HEK293 (cell line): Measurements from ENCODE around the gene PSMD12.
A peak's percentile ranks its signal among the peaks of the same experiment; 100 is the strongest.

Source experiments
- CTCF ChIA-PET: fragments of 350-600 bp; formaldehyde crosslinking; extraction: SDS; loops from one replicate; lab custom pipeline; 2021; ENCODE audit warnings: antibody characterized with exemption; lab: Yijun Ruan, JAX
- POLR2A ChIA-PET: fragments of 300-600 bp; formaldehyde crosslinking; extraction: SDS; loops from one replicate; lab custom pipeline; 2020; ENCODE audit warnings: antibody characterized with exemption, inconsistent platforms; lab: Yijun Ruan, JAX
- H3K27ac ChIP-seq: fragments of 200-500 bp; sonication (Bioruptor generic); 2 replicates; pipeline ENCODE4 v1.5.1; 2014; ENCODE audit warnings: low read depth, low read length, control low read depth, inconsistent platforms; ENCODE audit errors: extremely low read depth
- H3K36me3 ChIP-seq, 2 experiments: fragments of 200-500 bp in 1 of 2; sonication (Bioruptor generic) in 1 of 2; 1 replicate in 1 of 2; 2 replicates in 1 of 2; pipeline ENCODE4 v1.5.1; 2014 to 2017; ENCODE audit warnings: inconsistent platforms in 2 of 2, low read length in 2 of 2; ENCODE audit not compliant: control insufficient read depth in 2 of 2, insufficient read depth in 1 of 2
- H3K4me1 ChIP-seq: fragments of 200-500 bp; sonication (Bioruptor generic); 2 replicates; pipeline ENCODE4 v1.5.1; 2014; ENCODE audit warnings: mild to moderate bottlenecking, low read length, inconsistent platforms; ENCODE audit not compliant: control insufficient read depth, insufficient read depth
- H3K4me3 ChIP-seq: 2 replicates; pipeline ENCODE4 v1.5.1; 2011; ENCODE audit warnings: low read depth, mild to moderate bottlenecking, control low read depth, low read length, moderate library complexity
- H3K9me3 ChIP-seq: fragments of 200-500 bp; sonication (Bioruptor generic); 2 replicates; pipeline ENCODE4 v1.5.1; 2014; ENCODE audit warnings: low read depth, low read length, inconsistent platforms; ENCODE audit not compliant: control insufficient read depth, insufficient read depth
- BCL11A ChIP-seq: fragments of 450-650 bp; formaldehyde crosslinking; IDR thresholded peaks from 2 replicates; pipeline ENCODE4 v1.5.1; 2016; ENCODE audit warnings: low read depth, missing biosample characterization, missing genetic modification characterization
- GFI1B ChIP-seq: fragments of 450-650 bp; formaldehyde crosslinking; IDR thresholded peaks from 2 replicates; pipeline ENCODE4 v1.5.1; 2016; ENCODE audit warnings: missing biosample characterization, missing genetic modification characterization
- GLIS1 ChIP-seq: fragments of 450-650 bp; formaldehyde crosslinking; IDR thresholded peaks from 2 replicates; pipeline ENCODE4 v1.5.1; 2016; ENCODE audit warnings: missing biosample characterization, missing genetic modification characterization
- KLF1 ChIP-seq: fragments of 450-650 bp; formaldehyde crosslinking; IDR thresholded peaks from 2 replicates; pipeline ENCODE4 v1.5.1; 2016; ENCODE audit warnings: missing biosample characterization, missing genetic modification characterization
- PRDM1 ChIP-seq: fragments of 450-650 bp; formaldehyde crosslinking; IDR thresholded peaks from 2 replicates; pipeline ENCODE4; 2016; ENCODE audit warnings: missing biosample characterization, missing genetic modification characterization
- SP2 ChIP-seq: fragments of 450-650 bp; formaldehyde crosslinking; IDR thresholded peaks from 2 replicates; pipeline ENCODE4 v1.5.1; 2016; ENCODE audit warnings: missing biosample characterization, missing genetic modification characterization
- ZBTB20 ChIP-seq: fragments of 450-650 bp; formaldehyde crosslinking; IDR thresholded peaks from 2 replicates; pipeline ENCODE4 v1.5.1; 2016; ENCODE audit warnings: missing biosample characterization, missing genetic modification characterization
- ZBTB8A ChIP-seq: fragments of 450-650 bp; formaldehyde crosslinking; IDR thresholded peaks from 2 replicates; pipeline ENCODE4 v1.5.1; 2016; ENCODE audit warnings: missing biosample characterization, missing genetic modification characterization
- ZFP3 ChIP-seq: fragments of 450-650 bp; formaldehyde crosslinking; IDR thresholded peaks from 2 replicates; pipeline ENCODE4 v1.5.1; 2016; ENCODE audit warnings: low read depth, missing biosample characterization, missing genetic modification characterization
- ZNF121 ChIP-seq: fragments of 450-650 bp; formaldehyde crosslinking; IDR thresholded peaks from 2 replicates; pipeline ENCODE4 v1.5.1; 2016; ENCODE audit warnings: missing biosample characterization, missing genetic modification characterization
- ZNF292 ChIP-seq: fragments of 450-650 bp; formaldehyde crosslinking; IDR thresholded peaks from 2 replicates; pipeline ENCODE4 v1.5.1; 2016; ENCODE audit warnings: low read depth, missing biosample characterization, missing genetic modification characterization, borderline replicate concordance
- ZNF350 ChIP-seq: fragments of 450-650 bp; formaldehyde crosslinking; IDR thresholded peaks from 2 replicates; pipeline ENCODE4 v1.5.0; 2017; ENCODE audit warnings: missing biosample characterization, mild to moderate bottlenecking, missing genetic modification characterization
- ZNF366 ChIP-seq: fragments of 450-650 bp; formaldehyde crosslinking; conservative IDR thresholded peaks from 2 replicates; pipeline ENCODE4 v1.5.1; 2016; ENCODE audit warnings: missing biosample characterization, missing genetic modification characterization
- ZNF394 ChIP-seq: fragments of 450-650 bp; formaldehyde crosslinking; IDR thresholded peaks from 2 replicates; pipeline ENCODE4 v1.5.1; 2016; ENCODE audit warnings: missing biosample characterization, missing genetic modification characterization, mild to moderate bottlenecking, moderate library complexity, borderline replicate concordance
- ZNF416 ChIP-seq: fragments of 450-650 bp; formaldehyde crosslinking; IDR thresholded peaks from 2 replicates; pipeline ENCODE4 v1.5.1; 2016; ENCODE audit warnings: missing biosample characterization, missing genetic modification characterization
- ZNF514 ChIP-seq: fragments of 450-650 bp; formaldehyde crosslinking; IDR thresholded peaks from 2 replicates; pipeline ENCODE4 v1.5.1; 2016; ENCODE audit warnings: missing biosample characterization, missing genetic modification characterization
- ZNF548 ChIP-seq: fragments of 450-650 bp; formaldehyde crosslinking; IDR thresholded peaks from 2 replicates; pipeline ENCODE4 v1.5.1; 2016; ENCODE audit warnings: missing biosample characterization, missing genetic modification characterization
- ZNF549 ChIP-seq: fragments of 450-650 bp; IDR thresholded peaks from 2 replicates; pipeline ENCODE4 v1.5.1; 2018; ENCODE audit warnings: missing biosample characterization, missing genetic modification characterization, mild to moderate bottlenecking, inconsistent platforms, moderate library complexity
- ZNF596 ChIP-seq: fragments of 450-650 bp; IDR thresholded peaks from 2 replicates; pipeline ENCODE4 v1.5.0; 2018; ENCODE audit warnings: missing biosample characterization, mild to moderate bottlenecking, missing genetic modification characterization, moderate library complexity
- ZNF624 ChIP-seq: fragments of 450-650 bp; formaldehyde crosslinking; IDR thresholded peaks from 2 replicates; pipeline ENCODE4 v1.5.1; 2017; ENCODE audit warnings: missing biosample characterization, missing genetic modification characterization
- ZNF629 ChIP-seq: fragments of 450-650 bp; formaldehyde crosslinking; IDR thresholded peaks from 2 replicates; pipeline ENCODE4 v1.5.1; 2017; ENCODE audit warnings: missing biosample characterization, missing genetic modification characterization
- ZNF658 ChIP-seq: fragments of 450-650 bp; formaldehyde crosslinking; IDR thresholded peaks from 2 replicates; pipeline ENCODE4; 2016; ENCODE audit warnings: missing biosample characterization, missing genetic modification characterization
- ZNF664 ChIP-seq: fragments of 450-650 bp; formaldehyde crosslinking; IDR thresholded peaks from 2 replicates; pipeline ENCODE4 v1.5.1; 2016; ENCODE audit warnings: missing biosample characterization, missing genetic modification characterization
- ZNF701 ChIP-seq: fragments of 450-650 bp; formaldehyde crosslinking; IDR thresholded peaks from 2 replicates; pipeline ENCODE4 v1.5.1; 2016; ENCODE audit warnings: missing biosample characterization, missing genetic modification characterization
- ZXDB ChIP-seq: fragments of 450-650 bp; formaldehyde crosslinking; IDR thresholded peaks from 2 replicates; pipeline ENCODE4 v1.5.1; 2016; ENCODE audit warnings: missing biosample characterization, missing genetic modification characterization
- TF ChIP-seq, protein P1 (sequence below): fragments of 450-650 bp; formaldehyde crosslinking; conservative IDR thresholded peaks from 2 replicates; pipeline ENCODE4 v1.5.1; 2016; ENCODE audit warnings: low read depth, missing biosample characterization, missing genetic modification characterization
- TF ChIP-seq, protein P2 (sequence below): fragments of 450-650 bp; formaldehyde crosslinking; IDR thresholded peaks from 2 replicates; pipeline ENCODE4 v1.5.1; 2016; ENCODE audit warnings: missing biosample characterization, missing genetic modification characterization
- TF ChIP-seq, protein P3 (sequence below): fragments of 450-650 bp; formaldehyde crosslinking; IDR thresholded peaks from 2 replicates; pipeline ENCODE4 v1.5.1; 2016; ENCODE audit warnings: missing biosample characterization, missing genetic modification characterization

The PSMD12 gene

DNA sequence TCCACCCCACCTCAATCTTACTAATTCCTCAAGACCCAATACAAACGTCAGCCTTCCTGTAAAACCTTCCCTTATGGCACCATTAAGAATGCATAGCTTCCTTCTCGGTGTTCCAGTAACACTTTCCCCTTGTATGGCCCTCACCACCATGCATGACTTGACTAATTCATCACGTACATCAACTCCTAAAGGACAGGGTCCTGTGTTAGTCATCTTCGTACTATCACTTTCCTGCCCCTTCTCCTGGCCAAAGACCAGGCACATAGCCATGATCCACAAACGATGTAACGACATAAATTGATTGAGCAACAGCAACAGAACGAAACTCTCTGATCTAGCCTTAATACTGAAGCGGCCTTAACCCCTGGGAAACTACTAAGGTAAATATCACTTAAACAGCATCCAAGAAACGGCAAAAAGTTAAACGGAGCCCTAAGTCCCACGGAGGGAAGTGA is 612 bp downstream of the PSMD12 start:
- H3K9me3 ChIP-seq: no peaks in the 10 kb centered on the region
- peaks cover 22 to 23% of the 10 kb centered on the region in 2 experiments for H3K36me3 ChIP-seq
- ChIA-PET CTCF (interaction anchor here (0.7 to 1.6 kb wide), 7 partner anchors 8 to 351 kb away, joined by 3 to 6 read pairs (median 4); no protein-coding TSS in a partner anchor), POLR2A (interaction anchor here (0.6 kb wide), 1 partner anchor 102 kb away, joined by 3 read pairs; no protein-coding TSS in a partner anchor)
- H3K4me1 ChIP-seq: peaks cover 7% of the 10 kb centered on the region; the same call in 1 of the 2 replicates
- H3K27ac ChIP-seq: peak overlapping the region; percentile 89
- peak overlapping the region; percentile 80 for H3K4me3 ChIP-seq
- TF ChIP-seq, protein P1, sequence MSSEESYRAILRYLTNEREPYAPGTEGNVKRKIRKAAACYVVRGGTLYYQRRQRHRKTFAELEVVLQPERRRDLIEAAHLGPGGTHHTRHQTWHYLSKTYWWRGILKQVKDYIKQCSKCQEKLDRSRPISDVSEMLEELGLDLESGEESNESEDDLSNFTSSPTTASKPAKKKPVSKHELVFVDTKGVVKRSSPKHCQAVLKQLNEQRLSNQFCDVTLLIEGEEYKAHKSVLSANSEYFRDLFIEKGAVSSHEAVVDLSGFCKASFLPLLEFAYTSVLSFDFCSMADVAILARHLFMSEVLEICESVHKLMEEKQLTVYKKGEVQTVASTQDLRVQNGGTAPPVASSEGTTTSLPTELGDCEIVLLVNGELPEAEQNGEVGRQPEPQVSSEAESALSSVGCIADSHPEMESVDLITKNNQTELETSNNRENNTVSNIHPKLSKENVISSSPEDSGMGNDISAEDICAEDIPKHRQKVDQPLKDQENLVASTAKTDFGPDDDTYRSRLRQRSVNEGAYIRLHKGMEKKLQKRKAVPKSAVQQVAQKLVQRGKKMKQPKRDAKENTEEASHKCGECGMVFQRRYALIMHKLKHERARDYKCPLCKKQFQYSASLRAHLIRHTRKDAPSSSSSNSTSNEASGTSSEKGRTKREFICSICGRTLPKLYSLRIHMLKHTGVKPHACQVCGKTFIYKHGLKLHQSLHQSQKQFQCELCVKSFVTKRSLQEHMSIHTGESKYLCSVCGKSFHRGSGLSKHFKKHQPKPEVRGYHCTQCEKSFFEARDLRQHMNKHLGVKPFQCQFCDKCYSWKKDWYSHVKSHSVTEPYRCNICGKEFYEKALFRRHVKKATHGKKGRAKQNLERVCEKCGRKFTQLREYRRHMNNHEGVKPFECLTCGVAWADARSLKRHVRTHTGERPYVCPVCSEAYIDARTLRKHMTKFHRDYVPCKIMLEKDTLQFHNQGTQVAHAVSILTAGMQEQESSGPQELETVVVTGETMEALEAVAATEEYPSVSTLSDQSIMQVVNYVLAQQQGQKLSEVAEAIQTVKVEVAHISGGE: peak; percentile 87
- TF ChIP-seq PRDM1 (tag by site-specific recombination) (peak; percentile 86), ZNF664 (tag by site-specific recombination) (peak; percentile 74; the same call in 1 of the 2 replicates), ZNF350 (tag by site-specific recombination) (no peak), ZFP3 (tag by site-specific recombination) (no peak), ZNF366 (0 out of 2 replicates have a peak, but pooled peaks have one; percentile 11)
- TF ChIP-seq, all 188 proteins: peak for 4

DNA sequence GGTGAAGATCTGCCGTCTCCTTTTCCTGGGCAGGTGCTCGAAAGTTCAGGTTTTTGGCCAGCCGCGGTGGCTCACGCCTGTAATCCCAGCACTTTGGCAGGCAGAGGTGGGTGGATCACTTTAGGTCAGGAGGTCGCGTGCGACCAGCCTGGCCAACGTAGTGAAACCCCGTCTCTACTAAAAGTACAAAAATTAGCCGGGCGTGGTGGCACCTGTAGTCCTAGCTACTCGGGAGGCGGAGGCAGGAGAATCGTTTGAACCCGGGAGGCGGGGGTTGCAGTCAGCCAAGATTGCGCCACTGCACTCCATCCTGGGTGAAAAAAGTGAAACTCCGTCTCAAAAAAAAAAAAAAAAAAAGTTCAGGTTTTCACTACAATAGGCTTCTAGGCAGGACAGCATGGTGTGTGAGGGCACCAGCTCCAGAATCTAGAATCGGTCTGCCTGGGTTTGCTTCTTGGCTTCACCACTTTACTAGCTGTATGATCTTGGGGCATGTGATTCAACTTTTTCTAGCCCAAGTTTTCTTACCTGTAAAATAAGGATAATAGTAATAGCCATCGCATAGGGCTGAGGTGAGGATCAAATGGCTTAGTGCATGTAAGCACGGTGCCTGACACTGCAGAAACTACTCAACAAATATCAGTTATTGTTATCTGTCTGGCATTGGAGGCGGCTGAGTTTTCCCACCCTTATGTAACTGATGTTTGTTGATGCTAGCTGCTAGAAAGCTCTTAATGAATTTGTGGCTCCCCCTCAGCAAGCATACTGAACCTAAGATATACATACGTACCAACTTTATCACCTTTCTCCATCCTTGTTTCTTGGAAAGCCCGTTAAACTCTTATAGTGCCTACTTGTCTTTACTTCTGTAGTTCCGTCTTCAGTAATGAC is 1.3 kb downstream of the PSMD12 start:
- Histone ChIP-seq H3K4me3 (peak overlapping the region; percentile 80), H3K36me3 (peaks cover 25 to 30% of the 10 kb centered on the region in 2 experiments), H3K4me1 (peaks cover 11% of the 10 kb centered on the region; the same call in 1 of the 2 replicates), H3K27ac (peak overlapping the region; percentile 89; the same call in 1 of the 2 replicates), H3K9me3 (no peaks in the 10 kb centered on the region)
- CTCF ChIA-PET: interaction anchor here (0.5 to 1.6 kb wide), 9 partner anchors 9 to 341 kb away, joined by 3 to 6 read pairs (median 4); no protein-coding TSS in a partner anchor
- POLR2A ChIA-PET: interaction anchor here (0.6 kb wide), 2 partner anchors 103 to 984 kb away, joined by 3 read pairs; no protein-coding TSS in a partner anchor
- TF ChIP-seq BCL11A (tag by site-specific recombination) (no peak), ZNF624 (tag by site-specific recombination) (no peak), GFI1B (tag by site-specific recombination) (no peak), PRDM1 (tag by site-specific recombination) (peak; percentile 90), ZBTB8A (tag by site-specific recombination) (no peak), ZNF416 (tag by site-specific recombination) (no peak), ZXDB (peak; percentile 51), ZBTB20 (tag by site-specific recombination) (peak; percentile 30; the same call in 1 of the 2 replicates), ZNF292 (tag by site-specific recombination) (no peak), ZNF121 (peak; percentile 90), SP2 (tag by site-specific recombination) (peak; percentile 61), ZNF549 (no peak), ZNF658 (tag by site-specific recombination) (no peak), ZNF548 (tag by site-specific recombination) (no peak), ZNF596 (tag by site-specific recombination) (no peak), ZNF701 (no peak), KLF1 (tag by site-specific recombination) (peak; percentile 77), ZNF394 (tag by site-specific recombination) (no peak), GLIS1 (no peak), ZNF629 (tag by site-specific recombination) (peak; percentile 67; the same call in 1 of the 2 replicates), ZNF514 (tag by site-specific recombination) (no peak)
- TF ChIP-seq, protein P2, sequence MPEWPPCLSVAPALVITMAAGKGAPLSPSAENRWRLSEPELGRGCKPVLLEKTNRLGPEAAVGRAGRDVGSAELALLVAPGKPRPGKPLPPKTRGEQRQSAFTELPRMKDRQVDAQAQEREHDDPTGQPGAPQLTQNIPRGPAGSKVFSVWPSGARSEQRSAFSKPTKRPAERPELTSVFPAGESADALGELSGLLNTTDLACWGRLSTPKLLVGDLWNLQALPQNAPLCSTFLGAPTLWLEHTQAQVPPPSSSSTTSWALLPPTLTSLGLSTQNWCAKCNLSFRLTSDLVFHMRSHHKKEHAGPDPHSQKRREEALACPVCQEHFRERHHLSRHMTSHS (tag by site-specific recombination): no peak
- TF ChIP-seq, protein P3, sequence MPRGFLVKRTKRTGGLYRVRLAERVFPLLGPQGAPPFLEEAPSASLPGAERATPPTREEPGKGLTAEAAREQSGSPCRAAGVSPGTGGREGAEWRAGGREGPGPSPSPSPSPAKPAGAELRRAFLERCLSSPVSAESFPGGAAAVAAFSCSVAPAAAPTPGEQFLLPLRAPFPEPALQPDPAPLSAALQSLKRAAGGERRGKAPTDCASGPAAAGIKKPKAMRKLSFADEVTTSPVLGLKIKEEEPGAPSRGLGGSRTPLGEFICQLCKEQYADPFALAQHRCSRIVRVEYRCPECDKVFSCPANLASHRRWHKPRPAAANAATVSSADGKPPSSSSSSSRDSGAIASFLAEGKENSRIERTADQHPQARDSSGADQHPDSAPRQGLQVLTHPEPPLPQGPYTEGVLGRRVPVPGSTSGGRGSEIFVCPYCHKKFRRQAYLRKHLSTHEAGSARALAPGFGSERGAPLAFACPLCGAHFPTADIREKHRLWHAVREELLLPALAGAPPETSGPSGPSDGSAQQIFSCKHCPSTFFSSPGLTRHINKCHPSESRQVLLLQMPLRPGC (tag by site-specific recombination): no peak
